HPDE6-E6E7 (cell line): ENCODE measurements around the gene MDC1.

Experiments
- DNase-seq: peaks from one replicate; pipeline ENCODE4 v3.0.0; 2011; ENCODE audit warnings: missing footprints; ENCODE audit errors: extremely low spot score

Gene MDC1

GRCh38 chr6:30747300-30747687 lies 30.2 kb upstream of the MDC1 start:
- DNase-seq, result no peak

- peak; percentile 82 for DNase-seq
Observed at GRCh38 chr6:30744054-30744805, 27.1 kb upstream of the MDC1 start, which contains the start of gene IER3. TSS of gene IER3 (minus strand) at chr6:30744547. CDS start at chr6:30744518, 29 bp downstream.

- DNase-seq, result no peak
Observed at GRCh38 chr6:30743099-30744053, 26.3 kb upstream of the MDC1 start.

- DNase-seq, result peak; percentile 92
Observed at GRCh38 chr6:30742316-30743098, 25.4 kb upstream of the MDC1 start, which contains the start of gene FLOT1. TSS of gene FLOT1 (minus strand) at chr6:30742687. CDS start at chr6:30742189, 498 bp downstream.

GRCh38 chr6:30741789-30742315 lies 24.8 kb upstream of the MDC1 start:
- DNase-seq, result no peak

GRCh38 chr6:30741063-30741779 lies 24.1 kb upstream of the MDC1 start:
- no peak for DNase-seq

GRCh38 chr6:30740540-30740870 lies 23.4 kb upstream of the MDC1 start:
- no peak for DNase-seq

- no peak for DNase-seq
Observed at GRCh38 chr6:30738532-30738931, 21.5 kb upstream of the MDC1 start.

GRCh38 chr6:30735668-30736314 lies 18.7 kb upstream of the MDC1 start:
- DNase-seq, result no peak

- no peak for DNase-seq
Observed at GRCh38 chr6:30732237-30732943, 15.3 kb upstream of the MDC1 start.

- DNase-seq, result peak; percentile 93
Observed at GRCh38 chr6:30730601-30731435, 13.7 kb upstream of the MDC1 start.

GRCh38 chr6:30727920-30728553 lies 11.0 kb upstream of the MDC1 start:
- no peak for DNase-seq

GRCh38 chr6:30726506-30727413 lies 9.7 kb upstream of the MDC1 start:
- no peak for DNase-seq

GRCh38 chr6:30725713-30726505 lies 8.8 kb upstream of the MDC1 start:
- no peak for DNase-seq

- no peak for DNase-seq
Observed at GRCh38 chr6:30724906-30725667, 8.0 kb upstream of the MDC1 start.
